Activated CD4-positive, alpha-beta T cell treated with anti-CD3 and anti-CD28 coated beads, Interleukin-2, amount 50 U/mL, for 48 hours (primary cell): Measurements from ENCODE around the gene CD82.

Experiments
- DNase-seq, 2 experiments: peaks; one replicate each; pipeline ENCODE4 v3.0.0-alpha.2; 2020

The CD82 gene, protein sequence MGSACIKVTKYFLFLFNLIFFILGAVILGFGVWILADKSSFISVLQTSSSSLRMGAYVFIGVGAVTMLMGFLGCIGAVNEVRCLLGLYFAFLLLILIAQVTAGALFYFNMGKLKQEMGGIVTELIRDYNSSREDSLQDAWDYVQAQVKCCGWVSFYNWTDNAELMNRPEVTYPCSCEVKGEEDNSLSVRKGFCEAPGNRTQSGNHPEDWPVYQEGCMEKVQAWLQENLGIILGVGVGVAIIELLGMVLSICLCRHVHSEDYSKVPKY

DNA sequence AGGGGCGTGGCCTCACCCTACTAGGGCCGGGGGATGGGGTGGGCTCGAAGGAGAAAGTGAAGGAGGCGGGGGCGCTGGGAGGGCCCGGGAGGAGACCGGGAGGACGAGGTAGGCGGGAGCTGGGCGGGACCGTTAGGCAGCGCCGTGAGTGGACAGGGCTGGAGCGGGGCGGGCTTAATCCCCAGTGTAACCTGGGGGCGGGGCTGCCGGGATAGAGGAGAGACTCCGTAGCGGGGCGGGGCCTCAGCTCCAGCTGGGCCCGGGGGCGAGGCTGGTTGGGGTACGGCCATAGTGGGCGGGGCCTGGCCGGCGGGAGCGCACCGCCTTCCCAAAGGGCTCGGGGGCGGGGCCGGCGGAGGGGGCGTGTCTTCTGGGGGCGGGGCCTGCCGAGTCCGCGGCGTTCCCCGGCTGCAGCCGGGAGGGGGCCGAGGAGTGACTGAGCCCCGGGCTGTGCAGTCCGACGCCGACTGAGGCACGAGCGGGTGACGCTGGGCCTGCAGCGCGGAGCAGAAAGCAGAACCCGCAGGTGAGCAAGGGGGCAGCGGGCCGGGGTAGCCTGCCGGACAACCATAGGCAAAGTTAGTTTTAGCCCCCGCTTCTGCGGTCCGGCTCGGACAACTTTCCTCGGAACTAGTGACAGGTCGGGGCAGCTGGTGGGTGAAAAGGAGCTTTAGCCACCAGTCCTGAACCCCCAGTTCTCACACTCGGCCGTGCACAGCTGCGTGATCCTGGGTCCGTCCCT is at the start of gene CD82:
CD82 (plus strand) TSS at position 453 of the 742 bp plus-strand sequence. CDS start 29,000 bp downstream, outside the sequence.
- peak; percentile 100 for DNase-seq

DNA sequence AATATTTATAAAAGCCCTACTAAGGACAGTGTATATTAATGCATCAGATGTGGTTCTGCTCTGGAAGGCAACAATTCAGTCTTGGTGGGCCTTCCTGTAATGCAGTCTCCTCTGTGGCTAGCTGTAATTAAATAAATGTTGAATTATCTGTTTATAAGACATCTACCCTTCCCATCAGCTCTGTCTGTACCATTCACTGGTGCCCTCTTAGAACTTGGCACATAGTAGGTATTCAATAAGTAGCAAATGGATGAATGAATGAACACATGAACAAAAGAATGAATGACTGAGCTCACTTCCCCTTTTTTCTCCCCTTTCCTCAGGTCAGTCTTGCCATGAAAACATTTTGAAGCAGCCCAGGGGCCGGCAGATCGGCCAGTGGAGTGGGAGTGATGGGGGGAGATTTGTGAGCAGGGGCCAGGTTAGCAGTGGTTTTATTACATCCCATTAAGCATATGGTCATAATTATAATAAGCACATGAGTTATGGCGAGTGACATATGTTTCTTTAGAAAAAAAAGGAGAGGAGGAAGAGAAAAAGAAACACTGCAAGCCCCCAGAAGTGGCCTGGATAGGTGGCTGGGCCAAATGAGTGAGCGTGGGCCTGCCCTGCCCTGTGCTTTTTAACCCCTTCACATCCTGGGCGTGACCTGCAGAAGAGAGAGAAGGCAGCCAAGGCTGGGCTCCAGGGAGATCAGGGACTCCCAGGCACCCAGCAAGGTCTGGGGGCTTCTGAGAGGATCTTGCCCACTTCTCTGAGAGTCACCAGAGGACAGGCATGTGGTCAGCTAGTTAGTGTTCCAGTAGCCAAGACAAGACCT is 48.6 kb upstream of the CD82 start:
- DNase-seq = no peak

DNA sequence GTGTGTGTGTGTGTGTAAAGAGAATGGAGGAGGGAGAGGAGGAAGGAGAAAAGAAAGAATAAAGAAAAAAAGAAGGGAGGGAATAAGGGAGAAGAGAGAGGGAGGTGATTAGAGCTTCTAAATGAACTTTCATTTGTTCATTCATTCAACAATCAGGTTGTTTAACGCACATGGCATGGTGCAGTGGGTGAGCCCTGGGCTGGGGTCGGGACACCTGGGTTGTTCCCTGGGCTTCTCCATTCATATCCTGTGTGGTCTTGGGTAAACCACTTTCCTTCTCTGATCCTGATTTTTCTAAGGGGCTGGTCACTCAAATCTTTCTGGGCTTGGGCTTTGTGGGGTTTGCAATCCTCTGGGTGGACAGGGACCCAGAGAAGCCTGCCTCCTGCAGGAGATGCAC is 47.9 kb upstream of the CD82 start:
- no peak for DNase-seq

DNA sequence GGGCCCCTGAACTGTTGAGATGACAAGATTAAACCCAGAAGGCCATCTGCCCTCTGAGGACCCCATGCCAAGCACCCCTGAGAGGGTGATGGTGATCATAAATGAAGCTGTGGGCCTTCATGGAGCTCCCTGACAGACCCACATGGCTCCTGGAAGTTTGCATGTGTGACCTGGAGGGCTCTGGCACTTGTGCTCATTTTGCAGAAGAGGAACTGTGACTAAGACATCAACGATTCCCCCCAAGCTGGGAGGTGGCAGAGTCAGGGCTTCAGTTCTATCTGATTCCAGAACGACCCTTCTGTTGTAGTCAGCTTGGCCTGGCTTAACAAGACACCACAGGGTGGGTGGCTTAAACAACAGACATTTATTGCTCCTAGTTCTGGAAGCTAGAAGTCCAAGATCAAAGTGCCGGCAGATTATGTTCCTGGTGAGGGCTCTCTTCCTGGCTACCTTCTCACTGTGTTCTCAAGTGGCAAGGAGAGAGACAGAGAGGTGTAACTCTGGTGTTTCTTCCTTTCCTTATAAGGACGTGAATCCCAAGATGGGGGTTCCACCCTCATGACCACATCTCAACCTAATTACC is 46.4 kb upstream of the CD82 start:
- DNase-seq = no peak

DNA sequence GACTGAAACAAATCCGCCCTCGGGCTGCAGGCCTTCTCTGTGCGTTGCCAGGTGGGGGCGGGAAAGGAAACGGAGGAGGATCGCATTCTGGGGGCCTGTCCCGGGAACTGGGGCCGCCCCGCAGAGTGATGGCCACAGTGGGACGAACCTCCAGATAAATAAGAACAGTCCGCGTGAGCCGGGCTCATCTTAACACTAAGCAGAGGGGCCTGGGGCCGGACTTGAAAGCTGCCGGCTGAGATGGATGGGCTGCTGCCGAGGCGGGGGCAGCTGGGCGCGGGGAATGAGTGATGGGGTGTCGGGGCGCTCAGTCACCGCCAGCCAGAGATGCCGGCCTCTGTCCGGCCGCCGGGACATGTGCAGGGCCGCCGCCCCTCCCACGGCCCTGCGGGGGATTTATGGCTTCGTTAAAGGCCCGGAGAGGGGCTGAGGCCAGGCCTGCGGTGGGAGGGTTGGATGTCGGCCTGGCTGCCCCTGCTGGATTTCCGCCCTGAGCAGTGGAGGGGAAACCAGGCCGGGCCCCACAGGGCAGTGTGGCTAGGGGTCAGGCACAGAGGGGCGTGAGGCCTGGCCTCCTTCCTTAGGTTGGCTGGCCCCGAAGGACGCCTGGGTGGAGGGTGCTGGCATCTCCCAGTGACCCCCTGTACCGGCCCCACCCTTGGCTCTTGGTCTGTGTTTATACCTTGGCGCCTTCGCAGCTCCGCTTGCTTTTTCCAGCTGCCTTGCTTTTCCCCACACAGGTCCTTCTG is 45.3 kb upstream of the CD82 start:
- no peak for DNase-seq

DNA sequence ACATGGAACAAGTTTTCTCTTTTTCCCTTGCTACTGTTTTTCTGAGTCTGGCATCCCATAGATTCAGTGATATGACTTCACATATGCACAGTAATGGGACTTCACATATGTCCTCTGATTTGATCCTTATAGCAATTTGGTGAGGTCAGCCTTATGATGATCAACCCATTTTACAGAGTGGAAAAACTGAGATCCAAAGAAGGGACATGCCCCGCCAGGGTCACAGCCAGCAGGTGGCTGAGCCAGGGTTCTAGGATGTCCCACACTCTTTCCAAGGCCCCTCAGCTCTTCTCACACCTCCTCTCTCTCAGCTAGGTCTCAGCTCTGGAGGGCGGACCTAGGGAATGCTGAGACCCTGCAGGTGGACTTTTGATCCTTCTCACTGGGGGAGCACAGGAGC is 44.3 kb upstream of the CD82 start:
- DNase-seq = no peak

DNA sequence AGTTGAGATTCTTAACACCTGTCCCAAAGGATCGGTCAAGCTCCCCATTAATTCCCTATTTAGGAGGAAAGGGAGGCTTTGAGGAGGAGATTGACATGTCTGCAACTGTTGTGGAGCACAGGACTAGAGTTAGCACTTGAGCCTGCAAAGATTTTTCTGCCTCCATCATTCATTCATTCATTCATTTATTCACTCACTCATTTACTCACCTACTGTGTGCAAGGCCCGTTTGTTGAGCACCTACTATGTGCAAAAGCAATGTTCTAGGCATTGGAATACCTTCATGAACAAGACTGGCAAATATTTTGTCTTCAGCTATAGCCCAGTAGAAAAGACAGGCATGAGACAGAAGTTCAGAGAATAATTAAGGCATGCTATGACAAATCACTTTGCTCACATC is 43.2 kb upstream of the CD82 start:
- DNase-seq = no peak

DNA sequence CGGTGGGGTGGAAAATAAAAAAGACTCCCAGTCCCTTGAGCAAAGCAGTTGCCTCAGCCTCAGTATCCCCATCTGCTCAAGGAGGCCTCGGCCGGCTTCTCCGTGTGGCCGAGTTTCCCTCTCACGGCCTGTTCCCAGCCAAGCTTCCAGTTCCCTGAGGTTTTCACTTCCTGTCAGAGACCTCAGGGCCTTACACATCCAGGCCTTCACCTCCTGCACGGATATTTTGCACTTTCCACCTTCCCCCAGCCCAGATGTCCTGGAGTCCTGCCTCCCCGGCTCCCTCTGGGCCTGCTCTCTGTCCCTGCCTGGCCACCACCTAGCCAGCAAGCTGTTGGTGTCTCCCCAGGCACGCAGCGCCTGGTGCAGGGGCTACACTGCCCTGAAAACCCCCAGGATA is 41.1 kb upstream of the CD82 start:
- DNase-seq = no peak

DNA sequence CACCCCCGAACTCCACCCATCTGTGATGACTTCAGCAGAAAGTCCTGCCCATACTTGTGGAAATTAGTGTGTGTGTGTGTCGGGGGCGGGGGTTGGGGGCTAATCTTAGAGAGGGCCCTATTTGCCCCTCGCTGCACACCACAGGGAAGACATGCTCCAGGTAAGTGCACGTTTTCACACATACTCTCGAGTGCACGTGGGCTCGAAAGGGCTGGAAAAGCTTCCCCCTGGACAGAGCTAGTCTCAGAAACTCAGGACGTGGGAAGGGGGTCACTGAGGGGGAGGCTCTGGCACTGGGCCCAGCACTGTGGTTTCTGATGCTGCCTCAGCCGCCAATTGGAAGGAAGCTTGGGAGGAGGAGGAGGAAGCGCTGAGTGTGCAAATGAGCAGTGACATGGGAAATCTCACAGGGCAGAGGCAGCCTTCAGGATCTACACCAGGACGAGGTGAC is 40.7 kb upstream of the CD82 start:
- no peak for DNase-seq

DNA sequence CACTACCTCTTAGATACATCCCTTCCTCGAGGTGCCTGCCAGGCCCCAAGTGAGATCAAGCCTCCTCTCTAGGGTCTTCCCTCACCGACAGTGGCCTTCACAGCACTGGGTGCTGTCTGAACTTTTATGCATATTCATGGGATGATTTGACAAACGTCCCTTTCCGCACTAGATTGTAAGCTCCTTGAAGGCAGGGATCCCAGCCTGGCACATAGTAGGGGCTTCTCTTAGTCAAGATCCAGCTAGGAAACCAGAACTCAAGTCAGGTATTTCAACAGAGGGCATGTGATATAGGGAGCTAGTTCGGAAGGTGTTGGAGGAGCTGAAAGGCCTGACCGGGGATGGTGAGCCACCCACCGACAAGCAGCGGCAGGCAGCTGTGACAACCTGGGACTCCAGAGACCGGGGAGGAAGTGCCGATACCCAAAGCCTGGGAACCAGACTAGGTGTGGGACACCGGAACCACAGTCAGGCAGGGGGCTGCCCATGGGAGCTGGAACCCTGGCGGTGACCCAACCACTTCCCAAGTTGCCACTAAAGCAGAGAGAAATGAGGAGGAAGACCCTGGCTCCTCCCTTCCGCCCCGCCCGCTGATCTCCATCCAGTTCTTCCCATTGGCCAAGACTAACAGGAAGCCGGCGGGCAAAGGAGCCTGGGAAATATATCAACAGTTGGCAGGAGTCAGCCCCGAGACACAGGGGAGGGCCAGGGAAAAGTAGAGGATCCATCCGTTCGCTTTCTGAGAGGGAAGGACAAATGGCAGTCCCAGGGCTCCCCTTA is 39.8 kb upstream of the CD82 start:
- DNase-seq = no peak

DNA sequence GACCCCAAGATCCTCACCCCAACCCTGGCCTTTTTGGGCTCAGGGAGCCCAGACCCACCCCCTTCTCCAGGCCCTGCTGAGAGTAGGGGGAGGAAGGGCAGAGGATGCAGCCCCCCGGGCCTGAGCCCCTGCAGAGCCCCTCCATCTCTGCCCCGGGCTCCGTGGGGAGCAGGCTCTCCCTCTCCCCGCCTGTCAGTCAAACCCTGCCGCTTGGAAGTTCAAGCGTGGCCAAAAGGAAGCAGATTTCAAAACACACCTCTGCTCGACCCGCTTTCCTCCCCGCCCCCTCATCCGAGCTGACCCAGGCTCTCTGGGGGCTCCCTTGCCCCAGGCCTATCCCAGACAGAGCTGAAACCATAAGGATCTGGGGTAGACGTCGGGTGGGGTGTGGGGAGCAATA is 39.0 kb upstream of the CD82 start:
- DNase-seq = no peak

DNA sequence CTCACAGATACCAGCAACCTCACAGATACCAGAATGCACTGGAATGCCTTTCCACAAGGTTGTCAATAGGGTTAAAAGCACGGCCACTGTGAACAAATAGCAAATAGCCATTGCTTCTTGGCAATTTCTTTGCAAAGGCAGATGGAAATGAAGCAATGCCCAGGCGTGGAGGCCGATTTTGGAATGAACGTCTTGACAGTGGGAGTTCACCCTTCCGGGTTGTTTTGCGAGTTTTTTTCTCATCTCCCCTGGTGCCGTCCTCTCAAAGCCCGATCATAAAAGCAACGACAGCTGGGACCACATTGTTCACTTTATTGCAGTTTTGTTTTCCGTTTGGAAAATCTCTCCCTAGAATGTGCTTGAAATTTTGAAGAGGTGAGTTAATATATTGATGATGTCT is 38.0 kb upstream of the CD82 start:
- DNase-seq = no peak

DNA sequence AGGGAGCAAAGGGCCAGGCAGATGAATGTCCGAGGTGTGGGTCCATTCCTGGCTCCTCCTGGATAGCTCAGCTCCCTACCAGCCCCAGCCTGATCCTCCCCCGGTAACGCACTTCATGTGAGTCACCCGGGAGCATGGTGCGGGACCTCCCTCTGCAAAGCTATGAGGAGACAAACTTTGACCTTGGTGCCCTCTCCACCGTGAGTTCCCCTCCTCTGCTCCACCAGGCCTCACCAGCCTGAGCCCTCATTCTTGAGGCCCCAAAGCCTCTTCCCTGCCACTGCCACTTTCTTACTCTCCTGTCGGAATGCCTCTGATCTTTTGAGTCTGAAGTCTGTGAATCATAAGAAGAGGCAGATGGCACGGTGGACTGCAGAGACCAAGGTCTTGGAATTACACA is 37.4 kb upstream of the CD82 start:
- DNase-seq = no peak

DNA sequence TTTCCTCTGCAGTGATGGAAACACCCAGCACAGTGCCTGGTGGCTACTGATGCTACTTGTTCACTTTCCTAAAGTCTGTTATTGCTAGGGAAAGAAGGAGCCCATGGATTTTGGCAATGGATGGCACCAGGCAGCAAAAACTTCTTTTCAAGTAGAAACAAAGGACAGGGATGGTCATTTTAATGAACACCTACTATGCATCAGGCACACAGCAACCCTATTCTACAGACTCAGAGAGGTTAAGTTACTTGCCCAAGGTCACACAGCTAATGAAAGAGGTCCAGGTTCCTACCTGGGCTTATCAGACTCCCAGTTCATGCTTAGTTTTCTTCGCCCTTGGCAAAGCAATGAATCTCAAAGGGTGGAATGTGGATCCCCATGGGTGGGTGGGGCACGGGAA is 36.9 kb upstream of the CD82 start:
- DNase-seq = no peak

DNA sequence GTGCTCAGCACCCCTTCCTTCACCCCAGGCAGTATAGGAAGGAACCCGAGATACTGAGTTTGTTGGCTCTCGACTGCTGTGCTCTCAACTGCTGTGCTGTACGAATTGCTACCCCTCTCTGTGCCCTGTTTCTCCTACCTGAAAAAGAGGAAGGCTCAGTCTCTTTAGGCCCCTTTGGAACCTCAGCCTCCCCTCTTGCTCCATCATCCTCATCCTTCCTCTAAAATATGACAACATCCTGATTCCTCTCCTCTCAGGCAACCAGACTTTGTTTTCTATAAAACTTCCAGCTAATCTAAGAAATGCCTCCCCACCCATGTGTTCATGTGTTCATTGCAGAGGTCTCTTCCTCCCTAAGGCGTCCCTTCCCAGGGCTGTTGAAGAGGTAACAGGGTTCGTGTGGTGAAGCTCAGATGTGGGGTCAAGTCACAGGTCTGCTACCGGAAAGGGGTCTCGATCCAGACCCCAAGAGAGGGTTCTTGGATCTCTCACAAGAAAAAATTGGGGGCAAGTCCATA is 35.5 kb upstream of the CD82 start:
- no peak for DNase-seq

DNA sequence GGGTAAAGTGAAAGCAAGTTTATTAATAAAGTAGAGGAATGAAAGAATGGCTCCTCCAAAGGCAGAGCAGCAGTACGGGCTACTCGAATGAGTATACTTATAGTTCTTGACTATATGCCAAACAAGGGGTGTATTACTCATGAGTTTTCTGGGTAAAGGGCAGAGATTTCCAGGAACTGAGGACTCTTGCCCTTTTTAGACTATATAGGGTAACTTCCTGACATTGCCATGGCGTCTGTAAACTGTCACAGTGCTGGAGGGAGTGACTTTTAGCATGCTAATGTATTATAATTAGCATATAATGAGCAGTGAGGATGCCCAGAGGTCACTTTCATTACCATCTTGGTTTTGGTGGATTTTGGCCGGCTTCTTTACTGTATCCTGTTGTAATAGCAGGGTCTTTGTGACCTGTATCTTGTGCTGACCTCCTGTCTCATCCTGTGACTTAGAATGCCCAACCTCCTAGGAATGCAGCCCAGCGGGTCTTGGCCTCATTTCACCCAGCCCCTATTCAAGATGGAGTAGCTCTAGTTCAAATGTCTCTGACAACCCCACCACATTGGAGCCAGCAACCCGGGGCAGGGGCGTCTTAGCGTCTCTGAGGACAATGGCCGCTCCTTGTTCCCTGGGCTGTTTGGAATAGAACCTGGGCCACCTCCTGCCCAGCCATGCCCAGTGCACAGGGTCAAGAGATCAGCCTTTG is 34.9 kb upstream of the CD82 start:
- peak; percentile 8 to 33 for DNase-seq

DNA sequence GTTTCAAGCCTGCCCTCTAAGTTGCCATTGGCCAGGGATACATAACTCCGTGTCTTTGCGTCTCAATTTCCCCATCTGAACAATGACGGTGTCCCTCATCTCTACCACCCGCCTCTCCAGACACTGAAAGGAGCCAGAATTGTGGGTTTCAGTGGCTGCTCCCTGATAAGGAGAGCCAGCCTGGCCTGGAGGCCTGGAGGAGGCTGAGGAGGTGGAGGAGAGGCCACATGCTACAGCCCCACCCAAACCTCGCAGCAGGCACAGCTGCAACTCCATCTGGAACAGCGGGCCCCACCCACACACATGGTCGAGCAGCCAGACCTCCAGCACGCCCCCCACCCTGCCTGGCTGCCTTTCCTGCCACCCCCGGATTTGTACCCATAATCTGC is 34.4 kb upstream of the CD82 start:
- DNase-seq = no peak

DNA sequence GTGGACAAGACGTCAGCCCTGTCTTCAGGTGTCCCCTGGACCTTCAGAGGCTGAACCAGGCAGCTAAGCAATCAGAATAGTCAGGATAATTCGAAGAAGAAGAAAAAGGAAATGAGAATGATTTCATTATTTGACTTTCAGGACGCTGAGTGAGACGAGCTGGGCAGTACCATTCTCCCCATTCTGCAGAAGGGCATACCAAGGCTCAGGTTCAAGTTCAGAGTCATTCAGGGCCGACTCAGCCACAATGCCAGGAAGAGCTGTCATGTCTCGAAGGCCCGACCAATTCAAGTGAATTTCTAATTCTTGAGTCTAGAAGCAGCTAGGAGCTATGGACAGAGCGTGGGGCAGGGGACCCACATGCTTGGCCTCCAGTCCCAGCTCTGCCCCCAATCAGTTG is 33.8 kb upstream of the CD82 start:
- DNase-seq = no peak

DNA sequence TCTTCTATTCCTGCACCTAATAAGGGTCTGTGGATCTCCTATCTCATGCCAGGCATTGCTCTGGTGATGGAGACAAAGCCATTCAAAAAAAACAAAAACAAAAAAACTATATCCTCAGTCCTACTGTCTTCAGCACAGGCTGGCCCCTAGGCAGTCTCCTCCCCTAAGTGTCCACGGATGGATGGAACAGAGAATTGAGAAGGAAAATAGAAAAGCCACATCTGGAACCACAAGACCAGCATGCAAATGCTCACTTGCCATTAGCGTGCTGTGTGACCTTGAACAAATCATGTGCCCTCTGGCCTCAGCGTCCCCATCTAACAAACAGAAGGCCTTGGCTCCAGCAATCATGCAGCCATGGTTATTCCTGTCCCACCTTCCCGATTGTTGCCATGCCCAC is 32.7 kb upstream of the CD82 start:
- DNase-seq = no peak

DNA sequence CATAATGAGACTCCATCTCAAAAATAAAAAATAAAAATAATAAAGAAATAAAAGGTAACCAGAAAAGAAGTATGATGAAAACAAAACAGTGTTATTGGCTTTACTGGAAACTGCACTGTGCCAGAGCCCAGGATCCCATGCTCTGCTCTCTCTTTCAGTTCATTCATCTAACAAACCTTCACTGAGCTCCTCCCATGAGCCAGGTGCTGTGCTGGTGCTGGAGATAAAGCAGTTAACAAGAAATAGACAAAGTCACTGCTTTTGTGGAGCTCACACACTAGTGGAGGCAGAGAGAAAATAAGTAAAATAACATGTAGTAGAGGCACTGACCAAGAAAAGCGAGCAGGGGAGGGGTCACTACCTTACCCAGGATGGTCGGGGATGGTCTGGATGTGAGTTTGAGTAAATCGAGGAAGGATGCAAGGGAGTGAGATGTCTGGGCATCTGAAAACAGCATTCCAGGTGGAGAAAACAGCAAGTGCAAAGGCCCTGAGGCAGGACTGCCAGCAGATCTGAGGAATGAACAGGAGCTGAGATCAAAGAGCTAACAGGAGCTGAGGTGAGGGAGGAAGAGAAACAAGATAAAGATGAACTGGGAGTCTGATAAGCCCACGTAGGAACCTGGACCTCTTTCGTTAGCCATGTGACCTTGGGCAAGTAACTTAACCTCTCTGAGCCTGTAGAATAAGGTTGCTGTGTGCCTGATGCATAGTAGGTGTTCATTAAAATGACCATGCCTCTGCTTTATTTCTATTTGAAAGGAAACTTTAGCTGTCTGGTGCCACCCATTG is 31.3 kb upstream of the CD82 start:
- no peak for DNase-seq
